RPMI7951 (cell line): ENCODE measurements around the gene GVQW3. TPM values are rescaled to one million over a fixed set of nuclear protein-coding genes. Genes with fewer than 3 reads are reported as not detected.
A peak's percentile ranks its signal among the peaks of the same experiment; 100 is the strongest.
"Not testable (repeated sequence)": the region's sequence is repeated elsewhere in the genome, so short reads cannot be mapped to it uniquely, and the experiment has no call there.

Source experiments
- DNase-seq: peaks from one replicate; pipeline ENCODE4 v3.0.0-alpha.2; 2012; ENCODE audit warnings: low read depth
- total RNA-seq: library from RNA; depleted of rRNA; stranded (reverse); fragments of >200 nt; shearing (Covaris generic); gene quantifications from 2 replicates; pipeline ENCODE4 v1.2.3, GENCODE V29; 2014

GVQW3 gene
- total RNA-seq, 1 experiment from 2014 or later, result 3.6 TPM

DNA sequence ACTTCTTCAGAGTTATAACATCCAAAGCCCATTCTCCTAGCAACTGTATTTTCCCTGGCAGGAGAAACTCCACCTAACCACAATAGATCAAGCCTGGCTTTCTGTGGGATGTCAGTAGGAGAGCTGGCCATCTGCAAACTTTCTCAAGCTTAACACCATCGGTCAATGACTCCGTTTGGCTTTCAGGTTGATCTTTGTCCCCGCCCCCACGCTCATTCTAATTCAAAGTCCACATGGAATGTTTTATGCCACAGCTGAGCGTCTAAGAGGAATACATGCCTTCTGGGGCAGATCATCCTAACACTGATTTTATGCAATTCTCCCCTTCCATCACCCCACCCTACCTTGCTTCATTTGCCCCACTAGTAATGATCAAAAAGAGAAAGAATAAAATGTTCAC is 4.8 kb downstream of the GVQW3 start:
- no peak for DNase-seq

DNA sequence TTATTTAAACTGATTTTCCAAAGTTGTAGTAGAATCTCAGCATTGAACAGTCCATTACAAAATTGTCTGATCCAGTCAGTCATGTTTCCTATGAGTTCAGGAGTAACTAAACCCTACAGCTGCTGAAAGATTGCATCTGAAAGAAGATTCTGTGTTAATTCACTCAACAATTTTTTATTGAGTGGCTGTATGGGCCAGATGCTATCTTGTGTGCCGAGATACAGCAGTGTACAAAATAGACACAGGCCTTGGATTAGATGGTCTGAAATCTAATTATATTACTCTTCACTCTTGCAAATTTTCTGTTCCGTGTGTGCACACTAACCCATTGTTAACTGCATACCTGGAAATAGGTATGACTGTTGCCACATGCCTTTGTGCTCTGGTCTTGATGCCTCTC is 7.3 kb downstream of the GVQW3 start:
- no peak for DNase-seq

DNA sequence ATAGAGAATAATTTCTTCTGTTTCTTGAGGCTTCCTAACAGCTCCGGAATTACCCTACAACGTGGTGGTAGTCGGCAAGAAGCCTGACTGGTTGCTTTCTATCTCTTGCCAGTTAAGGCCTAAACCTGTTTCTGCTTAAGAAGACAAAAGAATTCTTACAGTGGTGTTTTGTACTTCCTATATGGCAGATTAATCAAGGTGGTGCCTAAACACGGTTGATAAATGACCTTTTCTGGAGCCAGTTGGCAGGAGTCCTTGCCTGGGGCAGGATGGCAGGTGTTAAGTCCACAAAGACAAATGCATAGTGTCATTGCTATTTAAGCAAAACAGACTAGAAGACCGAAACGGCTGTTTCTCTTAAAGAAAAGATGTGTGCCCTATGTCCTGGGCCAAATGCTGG is 9.9 kb downstream of the GVQW3 start:
- peak; percentile 8 for DNase-seq

GRCh38 chr11:76391811-76392475 is 10.8 kb downstream of the GVQW3 start:
- DNase-seq, result no peak

DNA sequence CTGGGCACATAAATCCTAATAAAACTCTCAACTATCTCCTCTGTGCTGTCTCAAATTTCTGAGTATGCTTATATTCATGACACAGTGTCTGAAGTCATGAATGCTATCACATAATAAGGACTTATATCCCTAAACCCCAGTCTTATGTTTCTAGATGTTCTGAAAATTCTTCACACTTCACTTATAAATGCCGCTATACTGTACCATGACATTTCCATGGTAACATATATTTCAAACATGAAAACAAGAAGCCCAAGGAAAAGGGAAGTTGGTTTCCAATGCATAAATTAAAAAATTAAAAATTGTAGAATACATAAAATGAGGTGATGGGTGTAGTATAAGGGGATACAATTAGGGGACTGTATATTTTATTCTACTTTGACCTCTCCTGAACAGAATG is 11.7 kb downstream of the GVQW3 start:
- no peak for DNase-seq

- no peak for DNase-seq
These were observed 13.3 kb downstream of the GVQW3 start for GRCh38 chr11:76394411-76394810.

GRCh38 chr11:76395296-76395695 is 14.2 kb downstream of the GVQW3 start:
- DNase-seq, result no peak

DNA sequence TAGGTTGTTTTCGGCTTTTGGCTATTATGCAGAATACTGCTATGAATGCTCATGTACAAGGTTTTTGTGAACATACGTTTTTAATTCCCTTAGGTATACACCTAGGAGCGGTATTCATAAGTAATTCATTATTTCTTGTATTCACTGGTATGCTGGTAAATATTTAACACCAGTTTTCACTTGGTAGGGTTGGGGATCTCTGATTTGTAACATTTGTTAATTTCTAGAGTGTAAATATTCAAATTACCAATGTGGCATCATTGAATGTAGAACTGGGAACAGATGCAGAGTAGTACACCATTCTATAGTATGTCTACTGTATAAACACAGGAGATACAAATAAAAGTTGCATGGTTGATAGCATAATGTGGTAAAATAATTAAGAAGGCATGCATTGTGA is 16.3 kb downstream of the GVQW3 start:
- no peak for DNase-seq

DNA sequence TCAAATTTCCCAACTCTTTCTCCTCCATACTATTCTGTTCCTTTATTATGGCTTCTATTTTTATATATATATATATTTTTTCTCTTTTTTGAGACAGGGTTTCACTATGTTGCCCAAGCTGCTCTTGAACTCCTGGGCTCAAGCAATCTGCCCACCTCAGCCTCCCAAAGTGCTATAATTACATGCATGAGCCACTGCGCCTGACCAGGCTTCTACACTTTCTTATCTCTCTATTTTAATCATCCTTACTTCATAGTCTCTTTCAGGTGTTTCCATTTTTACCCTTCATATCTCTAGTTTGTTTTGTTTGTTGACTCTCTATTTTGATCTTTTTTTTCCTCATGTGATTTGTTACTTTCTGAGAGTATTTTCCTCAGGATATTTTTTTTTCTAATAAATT is 19.8 kb downstream of the GVQW3 start:
- DNase-seq, result no peak

- DNase-seq, result not testable (repeated sequence)
These were observed 20.4 kb downstream of the GVQW3 start for GRCh38 chr11:76401484-76401883.

DNA sequence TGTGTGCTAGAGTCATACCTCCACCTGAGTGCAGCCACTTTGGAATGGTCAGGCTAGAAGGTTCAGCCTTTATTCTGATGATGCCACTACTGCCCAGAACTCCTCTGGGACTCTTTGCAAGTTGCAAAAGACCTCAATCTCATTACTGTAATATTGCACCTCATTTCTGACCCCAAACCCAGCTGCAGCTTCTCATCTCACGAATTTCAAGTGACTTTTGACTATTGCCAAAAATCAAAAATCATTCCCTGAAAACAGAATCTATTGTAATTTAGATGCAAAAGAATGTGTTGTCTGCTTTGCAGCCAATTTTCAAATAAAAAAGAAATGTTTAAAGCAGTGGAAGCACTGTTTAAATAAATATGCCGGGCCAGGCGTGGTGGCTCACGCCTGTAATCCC is 25.2 kb downstream of the GVQW3 start:
- DNase-seq, result no peak

- DNase-seq, result peak; percentile 66
These were observed 27.2 kb downstream of the GVQW3 start for GRCh38 chr11:76408171-76408965.

DNA sequence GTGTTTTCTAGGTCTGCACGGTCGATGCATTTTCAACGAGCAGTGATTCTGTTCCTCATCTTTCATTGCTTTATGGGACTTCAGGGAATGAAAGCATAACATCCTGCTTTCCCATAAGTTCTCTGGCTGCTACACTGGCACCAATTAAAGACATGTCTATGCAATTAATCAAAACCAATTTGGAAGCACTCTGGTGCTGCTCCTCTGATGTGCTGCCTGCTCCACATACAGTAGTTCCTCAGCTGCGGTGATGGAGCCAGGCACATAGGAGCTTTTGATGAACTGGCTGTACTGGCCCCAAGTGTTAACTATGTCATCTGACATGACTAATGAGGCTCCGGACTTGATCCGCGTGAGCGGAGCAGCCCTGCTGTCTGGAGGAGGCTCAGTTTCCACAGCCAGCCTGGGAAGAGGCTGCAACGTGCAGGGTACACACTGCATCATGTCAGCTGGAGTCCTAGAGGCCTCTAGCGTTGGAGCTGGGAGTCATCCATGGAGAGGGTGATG is 29.8 kb downstream of the GVQW3 start:
- no peak for DNase-seq

DNA sequence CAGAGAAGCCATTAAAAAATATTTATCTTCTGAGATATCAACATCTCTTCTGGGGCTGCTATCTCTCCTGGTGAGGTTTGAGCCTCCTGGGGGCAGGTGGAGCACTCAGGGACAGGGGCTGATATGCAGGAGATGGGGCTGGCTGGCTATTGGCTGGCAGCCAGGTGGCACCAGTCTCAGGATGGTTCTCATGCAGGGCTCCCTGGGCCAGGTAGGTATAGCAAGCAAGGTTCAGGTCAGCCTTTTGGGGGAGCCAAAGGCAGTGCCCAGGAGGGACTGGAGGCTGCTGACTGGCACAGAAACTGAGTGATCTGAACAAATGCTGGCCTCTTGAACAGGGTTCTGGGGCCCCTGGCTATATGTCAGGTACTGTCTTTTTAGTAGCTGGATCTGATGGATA is 34.0 kb downstream of the GVQW3 start:
- no peak for DNase-seq

DNA sequence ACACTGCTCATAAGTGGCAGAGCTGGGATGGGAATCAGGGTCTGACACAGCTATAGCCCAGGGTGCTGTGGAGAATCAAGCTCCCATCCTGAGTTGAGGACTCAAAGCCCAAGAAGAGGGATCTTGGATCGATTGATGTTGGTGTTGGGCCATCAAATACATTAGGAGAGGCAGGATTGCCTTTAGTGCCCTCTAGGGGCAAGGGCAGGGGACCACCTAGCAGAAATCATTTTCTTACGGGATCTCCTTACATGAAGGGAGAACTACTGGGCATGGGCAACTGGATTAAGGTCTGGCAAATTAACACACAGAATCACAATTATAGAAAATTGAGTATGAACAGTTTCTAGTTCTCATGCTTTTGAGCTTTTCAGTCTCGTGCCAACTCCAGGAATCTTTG is 38.8 kb downstream of the GVQW3 start:
- DNase-seq, result peak; percentile 8

GRCh38 chr11:76424379-76424778 is 43.3 kb downstream of the GVQW3 start:
- no peak for DNase-seq

GRCh38 chr11:76424891-76425290 is 43.8 kb downstream of the GVQW3 start:
- DNase-seq, result no peak

GRCh38 chr11:76426660-76427059 is 45.5 kb downstream of the GVQW3 start:
- DNase-seq, result no peak

- no peak for DNase-seq
These were observed 54.9 kb downstream of the GVQW3 start for GRCh38 chr11:76436020-76436419.

DNA sequence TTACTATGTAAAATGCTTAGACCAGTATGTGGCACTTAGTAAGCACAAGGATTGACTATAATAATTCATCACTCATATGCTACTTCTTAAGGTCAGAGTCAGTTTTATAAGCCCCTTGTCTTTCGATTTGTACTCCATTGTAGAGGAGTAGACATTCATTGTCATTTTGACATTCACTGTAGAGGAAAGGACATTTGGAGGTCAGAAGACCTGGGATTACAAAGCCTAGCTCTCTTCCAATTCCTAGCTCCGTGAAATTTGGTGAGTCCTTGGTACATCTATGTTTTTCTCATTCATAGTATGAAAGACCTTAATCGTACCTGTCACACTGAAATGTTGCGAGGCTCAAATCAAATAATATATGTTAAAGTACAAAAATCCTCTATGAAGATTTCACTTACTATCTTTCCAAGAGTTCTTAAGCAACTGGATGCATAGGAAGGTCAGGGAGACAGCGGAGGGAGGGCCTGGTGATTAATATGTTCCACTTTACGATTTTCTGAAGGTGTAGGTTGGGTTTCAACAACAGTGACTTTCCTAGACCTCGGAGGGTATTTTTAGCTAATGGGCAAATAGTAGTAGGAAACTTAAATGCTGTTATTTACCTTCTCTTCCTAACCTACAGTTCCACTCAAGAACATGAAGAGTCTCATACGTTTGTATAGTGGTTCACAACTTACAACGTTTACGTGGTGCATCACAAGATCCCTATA is 62.3 kb downstream of the GVQW3 start:
- DNase-seq, result peak; percentile 17

DNA sequence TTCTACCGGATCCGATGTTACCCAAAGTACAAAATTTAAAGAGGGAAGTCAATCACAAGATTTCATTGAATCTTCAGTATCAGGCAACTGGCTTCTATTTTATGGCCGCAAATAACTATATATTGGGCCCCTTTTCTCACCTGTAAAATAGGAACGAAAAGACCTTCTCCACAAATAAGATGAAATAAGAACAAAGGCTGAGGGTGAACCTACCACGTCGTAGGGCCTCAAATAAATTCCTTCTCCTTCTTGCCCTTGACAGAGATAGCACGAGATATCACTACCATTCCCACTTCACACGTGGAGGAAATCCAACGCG is 62.9 kb downstream of the GVQW3 start:
- no peak for DNase-seq

DNA sequence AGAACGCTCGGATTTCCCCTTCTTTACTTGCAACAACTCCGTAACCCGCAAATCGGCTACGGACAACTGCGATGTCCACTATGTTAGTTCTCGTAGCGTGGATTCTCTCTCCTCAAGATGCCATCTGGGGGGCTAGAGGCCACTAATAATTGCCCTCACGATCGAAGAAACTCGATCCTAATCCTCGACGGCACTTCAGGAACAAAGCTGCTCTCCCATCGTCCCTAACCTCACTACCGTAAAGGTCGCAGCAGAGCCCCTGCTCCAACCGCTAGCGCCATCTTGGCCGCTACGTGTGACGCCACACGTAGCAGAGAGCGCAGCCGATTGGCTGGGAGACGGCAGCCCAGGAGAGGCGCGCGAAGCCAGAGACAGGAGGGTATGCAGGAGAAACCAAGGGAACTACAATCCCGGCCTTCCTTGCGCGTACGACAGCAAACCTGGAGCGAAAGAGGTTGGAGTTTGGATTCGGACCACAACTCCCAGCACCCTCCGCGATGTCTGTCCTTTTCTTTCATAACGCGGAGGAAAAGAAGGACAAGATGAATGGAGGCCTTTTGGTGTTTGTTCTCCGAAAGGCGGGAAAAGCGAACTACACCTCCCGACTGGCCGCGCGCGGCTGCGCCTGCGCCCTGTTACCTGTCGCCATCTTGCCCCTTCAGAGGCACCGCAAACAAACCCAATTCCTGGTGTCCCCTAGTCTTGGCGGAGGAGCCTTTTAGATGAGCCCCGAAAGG is 63.4 kb downstream of the GVQW3 start, which contains the start of gene EMSY:
TSS of gene EMSY (plus strand) at position 635 of the 737 bp plus-strand sequence. CDS start 1,921 bp downstream, outside the sequence.
- DNase-seq, result peak; percentile 99
